ENCODE measurements around the gene GOT1. TPM values are rescaled to one million over a fixed set of nuclear protein-coding genes. Genes with fewer than 3 reads are reported as not detected.
A peak's percentile ranks its signal among the peaks of the same experiment; 100 is the strongest.

Gene GOT1
- total and polyA plus RNA-seq, 10 of the 15 experiments (the other 5 are each of a cell fraction or from before 2014, with no cell fraction given) = 32.5 to 67.5 (median 50.3) TPM

- 0% methylated on average over 1 of the region's 1 CpG for WGBS (ENCODE audit: insufficient coverage, insufficient replicate concordance, low lambda C conversion rate, missing lambda C conversion rate)
- POLR2A ChIA-PET = no interaction called here
- H4K20me1 ChIP-seq (ENCODE audit: control insufficient read depth, insufficient read depth) = no peaks in the 10 kb centered on the region
- H3K9me3 ChIP-seq (replicated peaks; ENCODE audit: control insufficient read depth, insufficient read depth, low read length) = no peaks in the 10 kb centered on the region
- CTCF ChIA-PET = interaction anchor here (1.3 to 10.1 kb wide), 4 partner anchors 180 to 280 kb away, joined by 3 to 233 read pairs (median 4); no protein-coding TSS in a partner anchor
- in situ Hi-C loops (cut with MboI) = loop anchor here (5.0 kb wide), 2 partner anchors 179 to 279 kb away; no protein-coding TSS in a partner anchor
- ATAC-seq = no peak
- FAIRE-seq = peak; percentile 7
- H3K4me3 ChIP-seq = no peak overlapping the region
- no peak overlapping the region for H3K27ac ChIP-seq (ENCODE audit: control insufficient read depth, insufficient read depth)
- RAD21 ChIA-PET (ENCODE audit: unreplicated experiment) = interaction anchor here (5.9 kb wide), 1 partner anchor 180 kb away, joined by 70 read pairs; no protein-coding TSS in a partner anchor
- no peaks in the 10 kb centered on the region for H3K27me3 ChIP-seq (replicated peaks in 1 of 2; ENCODE audit: control insufficient read depth in 2 of 2, insufficient read depth in 2 of 2, low read length in 1 of 2)
- TF ChIP-seq CTCF (IDR thresholded peaks at IDR 0.05 in 2 of 3, conservative IDR thresholded peaks at IDR 0.05 in 1 of 3; ENCODE audit: control insufficient read depth in 2 of 3, extremely low read depth in 1 of 3, insufficient read depth in 1 of 3, low read depth in 3 of 3, low read length in 3 of 3) (peak; percentile 14 to 20 (median 17); a peak in 1 of 6 replicates), ATF7 (IDR thresholded peaks at IDR 0.05; ENCODE audit: low read depth) (no peak), SPI1 (IDR thresholded peaks at IDR 0.05; ENCODE audit: borderline replicate concordance, insufficient read depth, low read depth, low read length) (peak; percentile 54; the same call in 1 of the 2 replicates), RAD21 (IDR thresholded peaks at IDR 0.05; ENCODE audit: insufficient read depth, low read depth, low read length) (0 out of 2 replicates have a peak, but pooled peaks have one; percentile 5)
- intact Hi-C loops (cut with micrococcal nuclease; ENCODE audit: unreplicated experiment) = no loop called here
- no peak overlapping the region for H2AFZ ChIP-seq (ENCODE audit: control insufficient read depth, low read depth, low read length)
- peaks cover 4% of the 10 kb centered on the region; the same call in 1 of the 2 replicates for H3K4me1 ChIP-seq (ENCODE audit: control insufficient read depth, insufficient read depth, low read length)
- DNase-seq (ENCODE audit: low read depth, low spot score) = no peak
- peaks cover 26% of the 10 kb centered on the region for H3K79me2 ChIP-seq (ENCODE audit: control insufficient read depth, insufficient read depth, low read length)
- H3K36me3 ChIP-seq (ENCODE audit: control insufficient read depth in 2 of 2, insufficient read depth in 2 of 2, low read length in 1 of 2) = no peaks in the 10 kb centered on the region
- H3K9ac ChIP-seq (ENCODE audit: control insufficient read depth, insufficient read depth, low read length) = no peak overlapping the region
- BruUV-seq (replicated peaks) = no TSS peak
- SMC1A ChIA-PET (ENCODE audit: uncharacterized antibody, unreplicated experiment) = interaction anchor here (0.7 to 1.5 kb wide), 2 partner anchors 45 to 186 kb away, joined by 3 read pairs; no protein-coding TSS in a partner anchor
- no peak overlapping the region for H3K4me2 ChIP-seq (ENCODE audit: control insufficient read depth, insufficient read depth)
Observed at GRCh38 chr10:99433378-99434020, 3.1 kb upstream of the GOT1 start.

Measured in GM12878 (cell line).